ENCODE results near the gene RXRA. TPM values are rescaled to one million over a fixed set of nuclear protein-coding genes. Genes with fewer than 3 reads are reported as not detected.

The RXRA gene
- total RNA-seq, 1 donor from 2014 or later, result 33.4 TPM

DNA sequence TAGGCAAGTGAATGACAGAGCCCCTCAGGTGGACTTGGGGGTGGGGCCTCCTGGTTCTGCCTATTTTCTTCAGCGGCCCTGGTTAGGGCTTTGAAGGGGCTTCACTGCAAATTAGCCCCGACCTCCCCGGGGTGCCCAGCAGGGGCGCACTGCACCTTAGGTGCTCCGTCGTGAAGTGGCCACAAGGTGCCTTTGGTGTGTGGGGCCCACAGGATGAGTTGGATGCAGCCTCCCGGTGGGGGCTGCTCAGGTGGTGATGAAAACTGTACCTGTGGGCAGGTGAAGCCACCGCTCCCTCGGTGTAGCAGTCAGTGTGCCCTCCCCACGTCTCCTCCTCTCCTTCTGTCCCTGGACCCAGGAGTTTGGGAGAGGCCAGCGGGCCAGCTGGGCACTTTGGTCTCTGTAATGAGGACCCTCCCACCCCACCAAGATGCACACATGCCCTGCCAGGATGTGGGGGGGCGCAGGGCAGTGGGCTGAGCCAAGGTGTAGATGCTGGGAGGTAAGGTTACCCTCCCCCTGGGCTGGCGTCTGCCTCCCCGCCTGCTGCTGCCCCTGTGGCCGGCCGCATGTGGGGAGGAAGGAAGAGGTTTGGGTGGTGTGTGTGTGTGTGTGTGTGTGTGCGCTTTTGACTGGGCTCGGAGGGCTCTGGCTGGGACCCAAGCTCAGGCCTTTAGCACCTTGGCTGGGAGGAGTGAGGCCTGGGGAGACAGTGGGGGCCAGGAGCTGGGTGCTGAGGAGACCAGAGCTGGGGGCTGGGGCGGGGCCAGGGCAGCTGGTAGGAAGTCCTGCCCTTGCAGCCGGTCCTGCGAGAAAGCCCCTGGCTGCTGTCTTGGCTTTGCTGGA, 55.6 kb downstream of the RXRA start:
- TF ChIP-seq, protein P1, sequence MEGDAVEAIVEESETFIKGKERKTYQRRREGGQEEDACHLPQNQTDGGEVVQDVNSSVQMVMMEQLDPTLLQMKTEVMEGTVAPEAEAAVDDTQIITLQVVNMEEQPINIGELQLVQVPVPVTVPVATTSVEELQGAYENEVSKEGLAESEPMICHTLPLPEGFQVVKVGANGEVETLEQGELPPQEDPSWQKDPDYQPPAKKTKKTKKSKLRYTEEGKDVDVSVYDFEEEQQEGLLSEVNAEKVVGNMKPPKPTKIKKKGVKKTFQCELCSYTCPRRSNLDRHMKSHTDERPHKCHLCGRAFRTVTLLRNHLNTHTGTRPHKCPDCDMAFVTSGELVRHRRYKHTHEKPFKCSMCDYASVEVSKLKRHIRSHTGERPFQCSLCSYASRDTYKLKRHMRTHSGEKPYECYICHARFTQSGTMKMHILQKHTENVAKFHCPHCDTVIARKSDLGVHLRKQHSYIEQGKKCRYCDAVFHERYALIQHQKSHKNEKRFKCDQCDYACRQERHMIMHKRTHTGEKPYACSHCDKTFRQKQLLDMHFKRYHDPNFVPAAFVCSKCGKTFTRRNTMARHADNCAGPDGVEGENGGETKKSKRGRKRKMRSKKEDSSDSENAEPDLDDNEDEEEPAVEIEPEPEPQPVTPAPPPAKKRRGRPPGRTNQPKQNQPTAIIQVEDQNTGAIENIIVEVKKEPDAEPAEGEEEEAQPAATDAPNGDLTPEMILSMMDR (IDR thresholded peaks at IDR 0.05; ENCODE audit: insufficient read depth, low read depth, low read length), result peak; percentile 4
- TF ChIP-seq EZH2 (IDR thresholded peaks at IDR 0.05; ENCODE audit: insufficient read depth, low read length), result no peak
- Mint-ChIP-seq H3K27ac (ENCODE audit: unreplicated experiment) (no peak overlapping the region), H3K9me3 (ENCODE audit: unreplicated experiment) (no peaks in the 10 kb centered on the region), H3K4me3 (ENCODE audit: unreplicated experiment) (no peak overlapping the region), H3K27me3 (ENCODE audit: low read depth, unreplicated experiment) (no peaks in the 10 kb centered on the region), H3K36me3 (ENCODE audit: low read depth, unreplicated experiment) (no peaks in the 10 kb centered on the region), H3K4me1 (ENCODE audit: low read depth, unreplicated experiment) (peaks cover 7% of the 10 kb centered on the region)
- Histone ChIP-seq H2AFZ (ENCODE audit: low read depth, low read length) (no peak overlapping the region), H3K9ac (ENCODE audit: low read length) (no peak overlapping the region), H4K20me1 (ENCODE audit: insufficient read depth, low read length) (peaks cover 99% of the 10 kb centered on the region), H3K27me3 (ENCODE audit: insufficient read depth, low read length) (no peaks in the 10 kb centered on the region), H3K79me2 (ENCODE audit: insufficient read depth, low read length) (peaks cover 96% of the 10 kb centered on the region), H3K4me2 (ENCODE audit: low read length) (no peak overlapping the region), H3K27ac (ENCODE audit: low read depth, low read length) (no peak overlapping the region), H3K36me3 (ENCODE audit: insufficient read depth, low read length) (no peaks in the 10 kb centered on the region), H3K4me3 (ENCODE audit: insufficient read depth, low read depth, low read length) (no peak overlapping the region), H3K4me1 (ENCODE audit: insufficient read depth, low read length) (peaks cover 41% of the 10 kb centered on the region), H3K9me3 (ENCODE audit: insufficient read depth, low read depth, low read length) (no peaks in the 10 kb centered on the region)
- DNase-seq (ENCODE audit: low read depth) (peak; percentile 36), FAIRE-seq (no peak)

DNA sequence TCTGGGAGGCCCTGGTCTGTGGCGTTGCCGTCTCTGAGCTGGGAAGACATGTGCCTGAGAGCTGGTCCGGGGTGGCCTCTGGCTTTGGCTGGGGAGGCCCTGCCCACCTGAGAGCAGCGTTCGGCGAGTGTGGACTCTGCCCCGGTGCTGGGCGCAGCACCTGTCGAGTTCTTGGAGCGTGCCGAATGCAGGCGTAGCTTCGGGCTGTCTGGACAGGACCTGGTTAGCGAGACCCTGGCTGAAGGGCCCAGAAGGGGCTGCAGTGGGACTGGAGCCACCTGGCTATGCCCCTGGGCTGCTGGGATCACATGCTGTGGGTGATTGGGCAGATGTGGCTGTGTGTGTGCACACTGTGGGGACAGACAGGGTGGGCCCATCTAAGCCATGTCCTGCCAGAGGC, 56.5 kb downstream of the RXRA start:
- Histone ChIP-seq H3K9ac (ENCODE audit: low read length) (no peak overlapping the region), H3K79me2 (ENCODE audit: insufficient read depth, low read length) (peaks cover 94% of the 10 kb centered on the region), H4K20me1 (ENCODE audit: insufficient read depth, low read length) (peaks cover 99% of the 10 kb centered on the region), H3K4me3 (ENCODE audit: insufficient read depth, low read depth, low read length) (no peak overlapping the region), H3K27me3 (ENCODE audit: insufficient read depth, low read length) (no peaks in the 10 kb centered on the region), H3K27ac (ENCODE audit: low read depth, low read length) (no peak overlapping the region), H3K36me3 (ENCODE audit: insufficient read depth, low read length) (no peaks in the 10 kb centered on the region), H2AFZ (ENCODE audit: low read depth, low read length) (no peak overlapping the region), H3K4me2 (ENCODE audit: low read length) (no peak overlapping the region), H3K9me3 (ENCODE audit: insufficient read depth, low read depth, low read length) (no peaks in the 10 kb centered on the region), H3K4me1 (ENCODE audit: insufficient read depth, low read length) (peaks cover 41% of the 10 kb centered on the region)
- no peak for FAIRE-seq
- H3K27ac Mint-ChIP-seq (ENCODE audit: unreplicated experiment), result no peak overlapping the region
- no peaks in the 10 kb centered on the region for H3K36me3 Mint-ChIP-seq (ENCODE audit: low read depth, unreplicated experiment)
- DNase-seq (ENCODE audit: low read depth), result no peak
- H3K9me3 Mint-ChIP-seq (ENCODE audit: unreplicated experiment), result no peaks in the 10 kb centered on the region
- peaks cover 7% of the 10 kb centered on the region for H3K4me1 Mint-ChIP-seq (ENCODE audit: low read depth, unreplicated experiment)
- no peak overlapping the region for H3K4me3 Mint-ChIP-seq (ENCODE audit: unreplicated experiment)
- TF ChIP-seq EZH2 (IDR thresholded peaks at IDR 0.05; ENCODE audit: insufficient read depth, low read length), result no peak
- TF ChIP-seq, protein P1 (IDR thresholded peaks at IDR 0.05; ENCODE audit: insufficient read depth, low read depth, low read length), result no peak
- no peaks in the 10 kb centered on the region for H3K27me3 Mint-ChIP-seq (ENCODE audit: low read depth, unreplicated experiment)

DNA sequence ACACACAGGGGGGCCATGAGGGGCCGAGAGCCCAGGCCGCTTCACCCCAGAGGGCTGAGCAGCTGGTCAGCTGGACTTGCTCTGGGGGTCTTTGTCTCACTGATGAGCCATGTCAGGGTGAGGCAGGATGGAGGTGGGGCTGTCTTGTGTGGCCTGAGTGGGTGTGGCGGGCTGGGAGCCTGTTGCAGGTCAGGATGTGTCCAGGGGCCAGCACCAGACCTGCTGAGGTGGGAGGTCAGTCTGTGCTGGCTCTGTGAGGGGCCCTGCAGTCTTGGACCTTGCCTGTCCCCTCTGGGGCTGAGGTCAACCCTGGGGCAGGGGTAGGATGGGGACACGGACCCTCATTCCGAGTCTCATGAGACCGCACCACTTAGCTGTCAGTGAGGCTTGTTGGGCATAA, 56.9 kb downstream of the RXRA start:
- Mint-ChIP-seq H3K9me3 (ENCODE audit: unreplicated experiment) (no peaks in the 10 kb centered on the region), H3K27ac (ENCODE audit: unreplicated experiment) (peak overlapping the region; percentile 41), H3K4me3 (ENCODE audit: unreplicated experiment) (no peak overlapping the region), H3K27me3 (ENCODE audit: low read depth, unreplicated experiment) (no peaks in the 10 kb centered on the region), H3K36me3 (ENCODE audit: low read depth, unreplicated experiment) (no peaks in the 10 kb centered on the region), H3K4me1 (ENCODE audit: low read depth, unreplicated experiment) (peaks cover 7% of the 10 kb centered on the region)
- Histone ChIP-seq H3K36me3 (ENCODE audit: insufficient read depth, low read length) (no peaks in the 10 kb centered on the region), H3K4me1 (ENCODE audit: insufficient read depth, low read length) (peaks cover 36% of the 10 kb centered on the region), H3K9ac (ENCODE audit: low read length) (no peak overlapping the region), H4K20me1 (ENCODE audit: insufficient read depth, low read length) (peaks cover 99% of the 10 kb centered on the region), H3K79me2 (ENCODE audit: insufficient read depth, low read length) (peaks cover 94% of the 10 kb centered on the region), H3K27ac (ENCODE audit: low read depth, low read length) (no peak overlapping the region), H3K9me3 (ENCODE audit: insufficient read depth, low read depth, low read length) (no peaks in the 10 kb centered on the region), H3K27me3 (ENCODE audit: insufficient read depth, low read length) (no peaks in the 10 kb centered on the region), H3K4me3 (ENCODE audit: insufficient read depth, low read depth, low read length) (no peak overlapping the region), H2AFZ (ENCODE audit: low read depth, low read length) (no peak overlapping the region), H3K4me2 (ENCODE audit: low read length) (no peak overlapping the region)
- DNase-seq (ENCODE audit: low read depth), result no peak
- no peak for TF ChIP-seq EZH2 (IDR thresholded peaks at IDR 0.05; ENCODE audit: insufficient read depth, low read length)
- TF ChIP-seq, protein P1 (IDR thresholded peaks at IDR 0.05; ENCODE audit: insufficient read depth, low read depth, low read length), result no peak
- FAIRE-seq, result no peak

Data from astrocyte (in vitro differentiated cells and primary cell).